SK-N-MC (cell line): ENCODE measurements around the gene KCNMA1.

Experiments used
- EZH2 ChIP-seq: fragments of 200-600 bp; sonication (generic); IDR thresholded peaks from one replicate; pipeline ENCODE4 v1.6.1; 2017; ENCODE audit warnings: antibody characterized with exemption
- POLR2AphosphoS5 ChIP-seq: IDR thresholded peaks from 2 replicates; pipeline ENCODE4 v1.6.1; 2012; ENCODE audit warnings: mild to moderate bottlenecking, low read depth, low read length, borderline replicate concordance

GRCh38 chr10:76991621-76992020, 646.0 kb downstream of the KCNMA1 start:
- TF ChIP-seq POLR2AphosphoS5 (no peak), EZH2 (no peak)
